ENCODE results near the gene CCDC88B.
"Not testable (repeated sequence)": the region's sequence is repeated elsewhere in the genome, so short reads cannot be mapped to it uniquely, and the experiment has no call there.

CCDC88B gene

GRCh38 chr11:64305691-64306562 is 34.1 kb upstream of the CCDC88B start:
- DNase-seq, result peak; percentile 71 to 80

- DNase-seq, result no peak
Measured at GRCh38 chr11:64306563-64306875, 33.5 kb upstream of the CCDC88B start.

DNA sequence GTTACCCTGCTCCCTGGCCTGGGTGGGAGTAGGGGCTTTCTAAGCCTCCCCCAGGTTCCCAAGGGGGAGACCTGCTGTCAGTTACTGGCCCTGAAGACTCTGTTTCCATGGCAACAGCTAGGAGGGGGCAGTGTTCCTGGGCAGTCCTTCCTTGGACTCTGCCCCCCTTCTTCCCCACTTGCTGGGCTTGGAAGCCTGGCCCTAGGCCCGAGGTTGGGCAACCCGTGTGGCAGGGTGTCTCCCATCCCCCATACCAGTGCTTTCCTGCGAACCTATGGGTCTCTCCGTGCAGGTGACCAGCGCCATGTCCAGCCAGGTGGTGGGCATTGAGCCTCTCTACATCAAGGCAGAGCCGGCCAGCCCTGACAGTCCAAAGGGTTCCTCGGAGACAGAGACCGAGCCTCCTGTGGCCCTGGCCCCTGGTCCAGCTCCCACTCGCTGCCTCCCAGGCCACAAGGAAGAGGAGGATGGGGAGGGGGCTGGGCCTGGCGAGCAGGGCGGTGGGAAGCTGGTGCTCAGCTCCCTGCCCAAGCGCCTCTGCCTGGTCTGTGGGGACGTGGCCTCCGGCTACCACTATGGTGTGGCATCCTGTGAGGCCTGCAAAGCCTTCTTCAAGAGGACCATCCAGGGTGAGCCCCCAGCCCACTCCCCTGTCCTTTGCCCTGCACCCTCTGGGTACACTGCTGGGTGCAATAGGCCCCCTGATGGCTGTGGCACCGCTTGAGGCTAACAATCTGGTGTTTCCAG is 33.0 kb upstream of the CCDC88B start:
- no peak for DNase-seq

- not testable (repeated sequence) for DNase-seq
Measured at GRCh38 chr11:64307795-64308194, 32.2 kb upstream of the CCDC88B start.

DNA sequence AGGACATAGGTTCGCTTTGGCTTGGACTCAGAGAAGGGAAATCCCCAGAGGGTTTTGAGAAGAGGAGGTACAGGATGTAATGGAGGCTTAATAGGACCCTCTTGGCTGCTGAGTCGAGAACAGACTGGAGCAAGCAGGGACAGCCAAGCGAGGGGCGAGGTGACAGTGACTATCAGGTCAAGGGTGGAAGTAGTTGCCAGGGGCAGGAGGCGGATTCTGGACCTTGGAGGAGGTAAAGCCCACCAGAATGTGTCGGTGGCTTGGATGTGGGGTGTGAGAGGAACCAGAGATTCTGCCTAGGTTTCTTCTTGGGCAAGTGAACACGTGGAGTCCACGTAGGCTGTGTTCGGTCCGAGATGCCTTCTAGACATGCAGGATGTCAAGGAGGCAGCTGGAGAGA is 27.1 kb upstream of the CCDC88B start:
- DNase-seq, result no peak

- DNase-seq, result no peak
Measured at GRCh38 chr11:64313491-64314145, 26.4 kb upstream of the CCDC88B start.

- DNase-seq, result no peak
Measured at GRCh38 chr11:64314146-64314804, 25.7 kb upstream of the CCDC88B start.

DNA sequence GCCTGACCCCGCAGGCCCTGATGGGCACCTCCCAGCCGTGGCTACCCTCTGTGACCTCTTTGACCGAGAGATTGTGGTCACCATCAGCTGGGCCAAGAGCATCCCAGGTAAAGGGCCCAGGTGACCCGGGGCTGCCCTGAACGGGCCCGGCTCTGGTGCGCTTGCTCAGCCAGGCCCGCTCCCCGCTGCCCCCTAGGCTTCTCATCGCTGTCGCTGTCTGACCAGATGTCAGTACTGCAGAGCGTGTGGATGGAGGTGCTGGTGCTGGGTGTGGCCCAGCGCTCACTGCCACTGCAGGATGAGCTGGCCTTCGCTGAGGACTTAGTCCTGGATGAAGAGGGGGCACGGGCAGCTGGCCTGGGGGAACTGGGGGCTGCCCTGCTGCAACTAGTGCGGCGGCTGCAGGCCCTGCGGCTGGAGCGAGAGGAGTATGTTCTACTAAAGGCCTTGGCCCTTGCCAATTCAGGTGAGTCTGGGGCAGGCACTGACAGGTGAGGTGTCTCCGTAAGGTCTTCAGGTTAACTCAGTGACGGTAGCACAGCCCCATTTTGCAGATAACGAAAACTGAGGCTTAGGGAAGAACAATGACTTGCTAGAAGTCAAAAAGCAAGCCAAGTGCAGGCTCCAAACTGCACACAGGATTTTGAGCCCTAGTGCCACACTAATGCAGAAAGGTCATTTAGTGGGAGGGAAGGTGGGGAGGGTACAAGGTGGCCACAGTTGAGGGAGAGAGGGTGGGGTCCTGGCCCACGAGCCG is 25.0 kb upstream of the CCDC88B start:
- DNase-seq, result no peak

DNA sequence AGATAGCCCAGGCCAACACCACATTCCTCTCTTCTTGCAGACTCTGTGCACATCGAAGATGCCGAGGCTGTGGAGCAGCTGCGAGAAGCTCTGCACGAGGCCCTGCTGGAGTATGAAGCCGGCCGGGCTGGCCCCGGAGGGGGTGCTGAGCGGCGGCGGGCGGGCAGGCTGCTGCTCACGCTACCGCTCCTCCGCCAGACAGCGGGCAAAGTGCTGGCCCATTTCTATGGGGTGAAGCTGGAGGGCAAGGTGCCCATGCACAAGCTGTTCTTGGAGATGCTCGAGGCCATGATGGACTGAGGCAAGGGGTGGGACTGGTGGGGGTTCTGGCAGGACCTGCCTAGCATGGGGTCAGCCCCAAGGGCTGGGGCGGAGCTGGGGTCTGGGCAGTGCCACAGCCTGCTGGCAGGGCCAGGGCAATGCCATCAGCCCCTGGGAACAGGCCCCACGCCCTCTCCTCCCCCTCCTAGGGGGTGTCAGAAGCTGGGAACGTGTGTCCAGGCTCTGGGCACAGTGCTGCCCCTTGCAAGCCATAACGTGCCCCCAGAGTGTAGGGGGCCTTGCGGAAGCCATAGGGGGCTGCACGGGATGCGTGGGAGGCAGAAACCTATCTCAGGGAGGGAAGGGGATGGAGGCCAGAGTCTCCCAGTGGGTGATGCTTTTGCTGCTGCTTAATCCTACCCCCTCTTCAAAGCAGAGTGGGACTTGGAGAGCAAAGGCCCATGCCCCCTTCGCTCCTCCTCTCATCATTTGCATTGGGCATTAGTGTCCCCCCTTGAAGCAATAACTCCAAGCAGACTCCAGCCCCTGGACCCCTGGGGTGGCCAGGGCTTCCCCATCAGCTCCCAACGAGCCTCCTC is 24.1 kb upstream of the CCDC88B start:
- DNase-seq, result not testable (repeated sequence)

- peak; percentile 45 to 53 for DNase-seq
Measured at GRCh38 chr11:64316672-64317324, 23.2 kb upstream of the CCDC88B start.

GRCh38 chr11:64317325-64317960 is 22.6 kb upstream of the CCDC88B start, which contains the start of gene TRMT112:
TSS of gene TRMT112 (minus strand) at chr11:64317559. CDS start at chr11:64317526, 33 bp downstream.
- DNase-seq, result peak; percentile 96 to 99

GRCh38 chr11:64317961-64318765 is 21.8 kb upstream of the CCDC88B start, which contains the start of gene PRDX5:
TSS of gene PRDX5 (plus strand) at chr11:64318121. CDS start at chr11:64318216, 95 bp downstream.
- peak; percentile 97 for DNase-seq

DNA sequence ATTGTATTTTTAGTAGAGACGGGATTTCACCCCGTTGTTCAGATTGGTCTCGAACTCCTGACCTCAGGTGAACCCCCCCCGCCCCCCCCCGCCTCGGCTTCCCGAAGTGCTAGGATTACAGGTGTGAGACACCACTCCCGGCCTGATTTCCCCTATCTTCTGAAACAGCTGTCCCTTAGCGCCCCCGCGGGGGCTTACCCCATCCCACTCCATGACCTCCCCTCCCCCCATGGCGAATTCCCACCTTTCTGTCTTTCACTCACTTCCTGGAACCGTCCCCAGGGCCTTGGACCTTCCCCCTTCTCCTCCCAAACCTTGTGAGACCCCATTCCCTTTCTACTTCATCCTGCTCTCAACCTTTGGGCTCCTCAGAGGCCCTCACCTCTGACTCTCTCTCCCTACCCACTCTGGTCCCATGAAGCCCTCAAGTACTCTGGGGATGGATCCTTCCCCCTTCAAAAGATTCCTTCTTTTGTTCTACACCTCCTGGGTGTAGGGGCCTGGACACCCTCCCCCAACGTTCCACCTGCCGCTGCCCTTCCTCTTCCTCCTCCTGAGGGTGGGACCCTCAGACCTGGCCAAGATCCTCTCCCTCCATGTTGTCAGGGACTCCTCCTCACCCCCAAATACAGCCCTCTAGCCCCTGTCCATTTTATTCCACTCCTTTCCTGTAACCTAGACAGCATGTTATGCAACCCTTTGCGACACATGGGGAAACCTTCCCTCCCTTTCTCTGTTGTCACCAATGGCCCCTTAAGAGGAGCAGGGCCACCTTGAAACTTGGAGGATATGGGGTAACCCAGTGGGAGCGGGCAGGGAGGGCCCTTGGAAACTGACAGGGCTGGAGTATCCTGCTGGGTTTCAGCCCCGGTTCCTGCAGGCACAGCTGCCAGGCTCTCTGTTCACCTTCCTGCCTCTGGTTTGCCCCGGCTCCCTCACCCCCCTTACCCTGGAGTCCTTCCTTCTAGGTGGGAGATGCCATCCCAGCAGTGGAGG is 20.9 kb upstream of the CCDC88B start:
- DNase-seq, result no peak

GRCh38 chr11:64320556-64320955 is 19.4 kb upstream of the CCDC88B start:
- DNase-seq, result no peak

DNA sequence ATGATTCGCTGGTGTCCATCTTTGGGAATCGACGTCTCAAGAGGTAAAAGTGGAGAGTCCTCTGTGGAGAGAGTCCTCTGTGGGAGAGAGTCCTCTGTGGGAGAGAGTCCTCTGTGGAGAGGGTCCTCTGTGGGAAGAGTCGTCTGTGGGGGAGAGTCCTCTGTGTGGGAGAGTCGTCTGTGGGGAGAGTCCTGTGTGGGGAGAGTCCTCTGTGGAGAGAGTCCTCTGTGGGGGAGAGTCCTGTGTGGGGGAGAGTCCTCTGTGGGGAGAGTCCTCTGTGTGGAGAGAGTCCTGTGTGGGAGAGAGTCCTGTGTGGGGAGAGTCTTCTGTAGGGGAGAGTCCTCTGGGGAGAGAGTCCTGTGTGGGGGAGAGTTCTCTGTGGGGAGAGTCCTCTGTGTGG is 19.0 kb upstream of the CCDC88B start:
- DNase-seq, result no peak

DNA sequence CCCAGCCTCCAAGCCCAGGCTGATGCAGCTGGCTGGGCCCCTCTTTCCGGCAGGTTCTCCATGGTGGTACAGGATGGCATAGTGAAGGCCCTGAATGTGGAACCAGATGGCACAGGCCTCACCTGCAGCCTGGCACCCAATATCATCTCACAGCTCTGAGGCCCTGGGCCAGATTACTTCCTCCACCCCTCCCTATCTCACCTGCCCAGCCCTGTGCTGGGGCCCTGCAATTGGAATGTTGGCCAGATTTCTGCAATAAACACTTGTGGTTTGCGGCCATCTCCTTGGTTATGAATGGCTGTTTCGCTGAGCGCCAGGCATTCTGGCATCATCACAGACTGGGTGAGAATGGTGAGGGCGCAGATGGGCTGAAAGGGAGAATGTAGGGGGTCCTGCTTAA is 18.5 kb upstream of the CCDC88B start:
- no peak for DNase-seq

- DNase-seq, result no peak
Measured at GRCh38 chr11:64322925-64323260, 17.1 kb upstream of the CCDC88B start.

- no peak for DNase-seq
Measured at GRCh38 chr11:64323373-64323772, 16.6 kb upstream of the CCDC88B start.

All from CD4-positive, alpha-beta T cell treated with Interferon alpha-2 for 1 hour (primary cell).